Urinary bladder (tissue), 4 donors: ENCODE data around the gene ARSA. TPM values are rescaled to one million over a fixed set of nuclear protein-coding genes. Genes with fewer than 3 reads are reported as not detected.
A peak's percentile ranks its signal among the peaks of the same experiment; 100 is the strongest.

Experiments
- DNase-seq: peaks from one replicate; pipeline ENCODE4 v3.0.0-alpha.2; 2015; ENCODE audit errors: extremely low spot score
- H3K27ac ChIP-seq: one replicate; pipeline ENCODE4 v1.5.1; 2013; ENCODE audit warnings: low read depth, mild to moderate bottlenecking, moderate library complexity
- H3K36me3 ChIP-seq: one replicate; pipeline ENCODE4 v1.6.1; 2013; ENCODE audit warnings: mild to moderate bottlenecking, moderate library complexity; ENCODE audit not compliant: insufficient read depth
- H3K4me1 ChIP-seq: one replicate; pipeline ENCODE4 v1.6.1; 2013; ENCODE audit warnings: mild to moderate bottlenecking, moderate library complexity; ENCODE audit not compliant: insufficient read depth
- H3K4me3 ChIP-seq: one replicate; pipeline ENCODE4 v1.5.1; 2013; ENCODE audit warnings: low read depth, low read length
- WGBS: extraction: QIAGEN DNeasy Blood & Tissue Kit; methylation state at CpG from one replicate; pipeline ENCODE4 v1.1.7; 2013; 5-methylcytosine and 5-hydroxymethylcytosine counted together
- polyA plus RNA-seq: library from polyadenylated mRNA; stranded (reverse); fragments of 200-250 nt; gene quantifications from one replicate; pipeline ENCODE4 v1.2.3, GENCODE V29; 2013
- total RNA-seq: library from RNA; depleted of rRNA; stranded (reverse); fragments of >200 nt; gene quantifications from one replicate; pipeline ENCODE4 v1.2.3, GENCODE V29; 2014
- donor health status: healthy with polysubstance abuse.
- donor health status: healthy.

The ARSA gene
- total RNA-seq (8.7 TPM), polyA plus RNA-seq (36.3 TPM)

DNA sequence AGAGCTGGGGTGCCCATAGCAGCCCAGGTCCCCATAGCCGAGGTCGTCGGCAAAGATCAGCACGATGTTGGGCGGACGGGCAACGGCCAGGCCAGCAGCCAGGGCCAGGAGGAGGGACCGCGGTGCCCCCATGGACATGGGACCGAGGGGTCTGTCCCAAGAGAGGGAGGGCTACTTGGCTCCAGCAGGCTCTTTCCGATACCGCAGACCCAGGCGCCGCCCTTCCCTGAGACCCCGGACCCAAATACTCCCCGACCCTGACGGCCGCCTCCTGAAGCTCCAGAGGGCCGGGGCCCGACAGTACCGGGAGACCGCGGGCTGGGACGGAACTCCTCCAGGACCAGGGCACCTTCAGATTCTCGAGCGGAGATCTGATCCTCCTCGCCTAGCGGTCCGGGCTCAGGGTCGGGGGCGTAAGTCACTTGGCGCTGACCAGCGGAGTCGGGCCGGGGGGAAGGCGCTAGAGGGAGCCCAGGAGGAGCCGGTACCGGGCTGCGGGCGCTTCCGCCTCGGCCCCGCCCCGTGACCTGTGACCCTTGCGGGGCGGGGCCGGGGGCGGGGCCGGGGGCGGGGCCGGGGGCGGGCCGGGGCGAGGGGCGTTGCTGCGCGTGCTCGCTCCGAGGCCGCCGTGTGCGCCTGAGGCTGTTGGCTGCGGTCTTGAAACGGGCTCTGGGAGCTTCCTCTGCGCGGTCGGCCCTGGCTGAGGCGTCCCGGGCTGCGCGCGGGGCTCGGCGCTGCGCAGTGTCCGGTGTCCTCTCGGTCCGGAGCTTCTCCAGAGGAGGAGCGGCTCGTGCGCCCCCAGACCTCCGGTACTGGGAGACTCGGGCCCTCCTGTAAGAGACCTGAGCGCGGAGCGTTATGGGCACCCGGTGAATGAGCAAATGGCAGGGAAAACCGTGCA is at the start of gene ARSA:
ARSA (minus strand) TSS at position 511 of the 901 bp plus-strand sequence; CDS start at position 138, 373 bp downstream.
- no peak for DNase-seq
- WGBS = 2% methylated on average over 88 of the region's 88 CpGs
- H3K27ac ChIP-seq = no peak within 1 kb of the TSS
- no peaks in the 10 kb centered on the region for H3K4me1 ChIP-seq
- peak within 1 kb of the TSS; percentile 66 for H3K4me3 ChIP-seq
- H3K36me3 ChIP-seq = peaks cover 2% of the 10 kb centered on the region

DNA sequence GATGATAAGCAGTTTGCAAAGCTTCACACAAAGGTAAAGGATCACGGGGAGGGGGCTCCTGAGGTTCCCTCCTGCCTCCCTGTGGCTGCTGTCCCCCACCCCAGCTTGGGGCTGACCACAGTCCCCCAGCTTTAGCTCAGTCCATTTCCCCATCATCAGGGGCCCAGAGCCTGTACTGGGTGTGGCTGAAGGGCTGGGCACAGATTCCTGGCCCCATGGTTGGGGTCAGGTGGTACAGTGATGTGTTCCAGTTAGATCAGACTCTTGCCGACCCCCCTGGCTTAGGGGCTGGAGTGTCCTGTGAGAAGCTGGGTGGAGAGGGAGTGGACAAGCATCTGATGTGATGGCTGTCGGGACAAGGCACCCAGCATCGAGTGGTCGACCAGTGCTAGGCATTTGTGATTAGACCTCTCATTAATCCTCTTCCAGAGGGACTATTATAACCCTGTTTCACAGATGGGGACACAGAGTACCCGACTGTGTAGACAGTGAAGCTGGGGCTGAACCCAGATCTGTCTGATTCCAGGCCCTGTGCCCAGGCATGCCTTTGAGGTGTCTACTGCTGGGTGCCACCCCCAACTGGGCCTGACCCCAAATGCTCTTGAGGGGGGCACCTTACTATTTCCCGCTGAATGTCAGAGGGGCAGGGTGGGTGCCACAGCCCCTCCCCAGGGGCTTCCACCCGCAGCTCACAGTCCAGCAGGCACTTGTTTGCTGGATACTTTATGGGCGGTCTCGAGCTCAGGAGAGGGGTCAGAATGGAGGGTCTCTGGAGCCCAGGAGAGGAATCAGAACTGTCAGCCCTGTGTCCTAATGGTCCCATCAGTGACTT is 48.9 kb upstream of the ARSA start:
- H3K36me3 ChIP-seq = no peaks in the 10 kb centered on the region
- no peak for DNase-seq
- H3K4me3 ChIP-seq = no peak overlapping the region
- 74% methylated on average over 10 of the region's 10 CpGs for WGBS
- H3K27ac ChIP-seq = no peak overlapping the region
- no peaks in the 10 kb centered on the region for H3K4me1 ChIP-seq

DNA sequence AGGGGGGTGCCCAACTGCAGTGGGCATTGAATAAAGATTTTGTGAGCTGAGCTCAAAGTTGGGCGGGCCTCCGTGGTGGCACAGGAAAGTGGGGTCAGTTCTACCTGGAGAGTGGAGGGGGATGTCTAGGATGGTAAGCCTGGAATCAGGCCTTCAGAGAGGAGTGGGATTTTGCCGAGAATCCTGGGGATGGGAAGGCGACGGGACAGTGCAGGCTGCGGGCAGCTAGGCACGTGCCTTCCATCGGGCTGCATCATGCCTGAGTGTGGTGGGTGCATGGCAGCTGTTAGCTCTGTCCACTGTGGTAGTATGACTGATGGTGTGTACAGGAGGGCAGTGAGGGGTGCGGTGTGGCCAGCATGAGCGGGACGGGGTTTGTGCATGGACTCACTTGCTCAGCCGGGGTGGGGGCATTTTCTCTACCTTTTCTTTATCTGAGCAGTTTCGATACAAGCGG is 48.3 kb upstream of the ARSA start:
- Histone ChIP-seq H3K4me3 (peak overlapping the region; percentile 8), H3K4me1 (no peaks in the 10 kb centered on the region)

DNA sequence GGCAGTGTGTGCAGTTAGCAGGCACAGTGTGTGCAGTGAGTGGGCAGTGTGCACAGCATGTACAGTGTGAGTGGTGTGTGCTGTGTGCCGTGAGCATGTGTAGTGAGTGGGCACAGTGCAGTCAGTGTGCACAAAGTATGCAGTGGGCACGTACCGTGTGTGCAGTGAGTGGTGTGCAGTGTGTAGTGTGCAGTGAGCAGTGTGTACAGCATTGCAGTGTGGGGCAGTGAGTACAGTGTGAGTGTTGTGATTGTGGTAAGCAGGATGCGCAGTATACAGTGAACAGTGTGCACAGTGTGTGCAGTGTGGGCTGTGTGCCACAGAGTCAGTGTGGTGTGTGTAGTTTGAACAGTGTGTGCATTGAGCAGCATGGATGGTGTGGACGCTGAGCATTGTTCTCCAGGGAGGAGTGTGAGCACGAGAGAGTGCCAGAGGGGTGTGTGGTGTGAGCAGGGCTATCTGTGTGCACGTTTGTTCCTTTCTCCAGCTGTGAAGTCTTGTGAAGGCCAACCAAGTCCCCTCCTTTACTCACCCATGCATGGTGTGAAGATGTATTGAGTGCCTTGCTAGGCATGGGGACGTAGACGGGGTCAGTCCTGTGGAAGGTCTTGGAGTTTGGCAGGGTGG is 47.7 kb upstream of the ARSA start:
- H3K4me3 ChIP-seq = peak overlapping the region; percentile 59
- 78% methylated on average over 9 of the region's 9 CpGs for WGBS
- DNase-seq = no peak

More for the DNA sequence above, 48.3 kb upstream of the ARSA start:
- Histone ChIP-seq H3K27ac (no peak overlapping the region), H3K36me3 (no peaks in the 10 kb centered on the region)
- WGBS = 78% methylated on average over 14 of the region's 14 CpGs
- no peak for DNase-seq

DNA sequence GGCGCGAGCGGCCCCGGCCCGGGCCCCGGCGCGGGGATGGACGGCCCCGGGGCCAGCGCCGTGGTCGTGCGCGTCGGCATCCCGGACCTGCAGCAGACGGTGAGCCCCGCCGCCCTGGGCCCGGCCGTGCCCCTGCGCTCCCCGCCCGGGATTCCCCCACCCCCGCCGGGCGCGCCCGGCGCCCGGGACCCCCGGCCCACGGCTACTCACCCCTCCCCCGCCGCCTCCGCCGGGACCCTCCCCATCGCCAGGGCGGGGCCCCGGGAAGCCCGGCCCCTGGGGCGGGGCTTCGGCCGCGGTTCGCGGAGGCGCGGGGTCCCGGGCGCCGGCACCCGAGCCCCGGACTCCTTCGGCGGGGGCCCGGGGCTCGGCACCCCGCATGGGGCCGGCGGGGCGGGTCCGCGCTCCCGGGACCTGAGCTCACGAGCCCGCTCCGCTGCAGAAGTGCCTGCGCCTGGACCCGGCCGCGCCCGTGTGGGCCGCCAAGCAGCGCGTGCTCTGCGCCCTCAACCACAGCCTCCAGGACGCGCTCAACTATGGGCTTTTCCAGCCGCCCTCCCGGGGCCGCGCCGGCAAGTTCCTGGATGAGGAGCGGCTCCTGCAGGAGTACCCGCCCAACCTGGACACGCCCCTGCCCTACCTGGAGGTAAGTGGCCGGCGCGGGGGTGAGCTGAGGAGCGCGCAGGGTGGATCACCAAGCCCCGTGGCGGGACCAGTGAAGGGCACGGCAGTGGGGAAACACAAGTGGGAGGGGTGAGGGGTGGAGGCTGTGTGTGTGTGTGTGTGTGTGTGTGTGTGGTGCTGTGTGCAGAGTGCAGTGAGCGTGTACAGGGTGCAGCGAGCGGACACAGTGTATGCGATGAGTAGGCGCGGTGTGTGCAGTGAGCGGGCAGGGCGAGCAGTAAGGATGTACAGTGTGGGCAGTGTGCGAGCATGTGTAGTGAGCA is 46.9 kb upstream of the ARSA start:
- Histone ChIP-seq H3K27ac (no peak overlapping the region), H3K4me1 (no peaks in the 10 kb centered on the region), H3K4me3 (peak overlapping the region; percentile 59), H3K36me3 (no peaks in the 10 kb centered on the region)
- WGBS = 4% methylated on average over 105 of the region's 105 CpGs
- DNase-seq = no peak

More for the DNA sequence above, 47.7 kb upstream of the ARSA start:
- Histone ChIP-seq H3K36me3 (no peaks in the 10 kb centered on the region), H3K4me1 (no peaks in the 10 kb centered on the region), H3K27ac (no peak overlapping the region)

DNA sequence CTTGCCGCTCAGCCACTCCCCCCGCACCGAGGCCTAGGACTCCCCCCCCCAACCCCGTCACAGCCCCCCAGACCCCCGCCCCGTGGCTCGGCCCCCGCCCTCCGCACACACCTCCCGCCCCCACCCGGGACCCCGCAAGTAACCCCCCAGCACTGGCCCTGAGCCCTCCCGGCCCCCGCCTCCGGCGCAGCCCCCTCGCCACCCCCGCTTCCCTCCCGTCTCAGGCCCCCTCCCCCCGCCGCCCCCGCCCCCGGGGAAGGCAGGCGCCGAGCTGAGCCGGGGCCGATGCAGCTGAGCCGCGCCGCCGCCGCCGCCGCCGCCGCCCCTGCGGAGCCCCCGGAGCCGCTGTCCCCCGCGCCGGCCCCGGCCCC is 46.2 kb upstream of the ARSA start:
- H3K36me3 ChIP-seq = no peaks in the 10 kb centered on the region
- 1% methylated on average over 33 of the region's 43 CpGs for WGBS
- peak overlapping the region; percentile 59 for H3K4me3 ChIP-seq
- H3K4me1 ChIP-seq = no peaks in the 10 kb centered on the region
- H3K27ac ChIP-seq = no peak overlapping the region
- DNase-seq = no peak

DNA sequence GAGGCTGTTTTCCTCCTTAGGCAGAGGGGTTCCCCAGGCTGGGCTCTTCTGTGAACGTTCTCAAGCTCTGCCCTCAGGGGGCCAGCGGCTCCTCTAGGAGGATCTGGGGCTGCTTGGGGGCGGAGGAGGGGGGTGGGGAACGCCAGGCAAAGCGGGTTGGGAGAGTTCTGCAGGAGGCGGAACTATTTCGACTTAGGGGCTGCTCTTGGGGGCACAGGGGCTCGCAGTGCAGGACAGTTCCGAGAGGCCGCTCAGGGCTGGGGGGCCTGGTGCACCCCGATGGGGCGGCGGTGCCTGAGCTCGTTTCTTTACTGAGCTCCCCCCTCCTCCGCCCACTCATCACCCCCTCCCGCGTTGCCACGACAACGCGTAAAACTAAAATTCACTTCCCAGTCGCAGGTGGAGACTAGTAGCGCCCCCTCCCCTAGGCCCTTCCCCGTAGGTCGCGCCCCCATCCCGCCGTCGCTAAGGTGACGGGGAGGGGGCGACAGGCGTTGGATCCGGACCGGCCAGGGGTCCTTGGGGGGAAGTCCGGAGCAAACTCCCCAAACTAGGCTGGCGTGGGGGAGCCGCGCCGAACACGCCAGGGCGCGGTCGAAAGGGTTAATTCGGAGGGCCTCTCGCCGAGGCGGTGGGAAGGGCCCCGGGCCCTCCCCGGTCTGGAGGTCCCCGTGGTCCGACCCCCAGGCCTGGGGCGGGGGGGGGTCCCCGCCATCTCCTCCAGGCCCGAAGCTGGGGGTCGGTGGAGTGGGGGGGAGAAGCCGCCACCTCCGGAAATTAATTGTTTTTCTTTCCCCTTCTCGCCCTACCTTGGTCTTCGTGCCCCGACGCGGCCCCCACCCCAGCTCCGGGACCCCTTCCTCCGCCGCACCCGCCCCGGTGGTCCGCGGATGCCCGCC is 45.5 kb upstream of the ARSA start:
- peak overlapping the region; percentile 15 for H3K27ac ChIP-seq
- H3K4me1 ChIP-seq = no peaks in the 10 kb centered on the region
- WGBS = 2% methylated on average over 69 of the region's 69 CpGs
- DNase-seq = no peak
- H3K4me3 ChIP-seq = peak overlapping the region; percentile 59
- H3K36me3 ChIP-seq = no peaks in the 10 kb centered on the region

DNA sequence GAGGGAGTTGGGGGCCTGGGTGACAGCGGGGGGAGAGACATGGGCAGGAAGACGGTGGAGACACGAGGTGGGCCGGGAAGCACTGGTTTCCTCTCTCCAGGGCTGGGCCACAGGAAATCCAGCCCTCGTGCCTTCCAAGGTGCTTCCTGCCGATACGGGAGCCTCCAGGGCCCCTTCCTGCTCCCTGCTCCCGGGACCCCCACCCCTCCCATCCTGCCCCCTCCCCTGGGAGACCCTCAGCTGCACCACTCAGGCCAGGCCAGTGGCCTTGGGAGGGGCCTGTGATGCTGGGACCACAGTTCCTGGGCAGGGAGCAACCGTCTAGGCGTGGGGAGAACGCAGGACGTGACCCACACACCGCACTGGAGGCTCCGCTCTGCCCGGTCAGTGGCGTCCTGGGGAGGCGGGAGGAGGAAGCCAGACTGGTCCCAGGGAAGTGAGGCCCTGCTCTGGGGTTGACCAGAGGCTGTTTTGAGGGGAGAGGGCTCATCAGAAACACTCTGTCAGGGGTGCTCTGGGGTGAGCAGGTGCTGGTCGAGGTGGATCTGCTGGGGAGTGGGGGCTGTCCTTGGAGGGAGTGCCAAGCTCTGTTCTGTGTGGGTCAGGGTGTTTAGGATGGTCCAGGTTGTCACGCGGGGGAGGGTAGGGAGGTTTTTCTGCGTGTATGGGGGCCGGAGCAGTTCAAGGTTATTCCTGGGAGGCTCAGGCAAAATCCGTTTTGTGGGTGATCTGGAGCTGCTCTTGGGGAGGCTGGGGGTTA is 44.7 kb upstream of the ARSA start, which contains the start of gene SHANK3:
SHANK3 (plus strand) TSS at position 353 of the 760 bp plus-strand sequence.
- 42% methylated on average over 23 of the region's 23 CpGs for WGBS
- Histone ChIP-seq H3K4me1 (no peaks in the 10 kb centered on the region), H3K36me3 (no peaks in the 10 kb centered on the region), H3K4me3 (peak within 1 kb of the TSS; percentile 59), H3K27ac (peak within 1 kb of the TSS; percentile 15)
- no peak for DNase-seq

DNA sequence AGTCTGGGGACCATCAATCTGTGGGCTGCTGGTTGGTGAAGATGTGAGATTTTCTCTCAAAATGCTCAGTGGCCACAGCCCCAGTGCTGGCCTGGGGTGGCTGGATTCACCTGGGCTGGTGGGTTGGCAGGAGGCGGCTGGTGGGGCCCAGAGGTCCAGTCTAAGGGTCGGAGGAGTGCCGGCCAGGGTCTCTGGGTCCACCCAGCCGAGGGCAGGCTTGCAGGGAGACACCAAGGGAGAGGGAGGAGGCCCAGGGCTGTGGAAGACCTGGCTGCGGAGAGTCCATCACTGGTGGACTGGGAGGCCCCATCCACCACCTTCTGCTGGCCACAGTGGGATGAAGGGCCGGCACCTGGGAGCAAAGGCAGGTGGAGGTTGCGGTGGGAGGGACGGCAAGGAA is 44.1 kb upstream of the ARSA start:
- 75% methylated on average over 8 of the region's 8 CpGs for WGBS
- DNase-seq = no peak
- no peaks in the 10 kb centered on the region for H3K4me1 ChIP-seq
- no peak overlapping the region for H3K27ac ChIP-seq
- no peak overlapping the region for H3K4me3 ChIP-seq
- no peaks in the 10 kb centered on the region for H3K36me3 ChIP-seq

DNA sequence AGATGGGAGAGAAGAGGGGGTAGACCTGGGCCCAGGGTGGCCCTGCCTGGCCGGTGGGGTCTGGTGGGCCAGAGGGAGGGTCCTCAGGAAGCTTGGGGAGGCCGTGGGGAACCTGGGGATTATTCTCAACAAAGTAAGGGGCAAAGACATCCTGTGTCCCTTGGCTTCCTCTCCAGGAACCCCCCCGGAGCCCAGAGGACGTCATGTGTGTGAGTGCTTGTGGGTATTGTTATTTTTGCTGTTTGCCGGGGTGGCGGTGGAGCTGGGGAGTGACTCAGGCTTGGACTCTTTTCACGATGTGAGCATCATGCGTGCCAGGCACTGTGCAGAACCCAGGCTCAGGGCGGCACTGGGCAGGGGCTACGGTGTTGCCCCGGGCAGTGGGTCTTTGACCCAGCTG is 43.7 kb upstream of the ARSA start:
- Histone ChIP-seq H3K27ac (no peak overlapping the region), H3K4me1 (no peaks in the 10 kb centered on the region), H3K36me3 (no peaks in the 10 kb centered on the region), H3K4me3 (no peak overlapping the region)
- 68% methylated on average over 11 of the region's 11 CpGs for WGBS
- DNase-seq = no peak

DNA sequence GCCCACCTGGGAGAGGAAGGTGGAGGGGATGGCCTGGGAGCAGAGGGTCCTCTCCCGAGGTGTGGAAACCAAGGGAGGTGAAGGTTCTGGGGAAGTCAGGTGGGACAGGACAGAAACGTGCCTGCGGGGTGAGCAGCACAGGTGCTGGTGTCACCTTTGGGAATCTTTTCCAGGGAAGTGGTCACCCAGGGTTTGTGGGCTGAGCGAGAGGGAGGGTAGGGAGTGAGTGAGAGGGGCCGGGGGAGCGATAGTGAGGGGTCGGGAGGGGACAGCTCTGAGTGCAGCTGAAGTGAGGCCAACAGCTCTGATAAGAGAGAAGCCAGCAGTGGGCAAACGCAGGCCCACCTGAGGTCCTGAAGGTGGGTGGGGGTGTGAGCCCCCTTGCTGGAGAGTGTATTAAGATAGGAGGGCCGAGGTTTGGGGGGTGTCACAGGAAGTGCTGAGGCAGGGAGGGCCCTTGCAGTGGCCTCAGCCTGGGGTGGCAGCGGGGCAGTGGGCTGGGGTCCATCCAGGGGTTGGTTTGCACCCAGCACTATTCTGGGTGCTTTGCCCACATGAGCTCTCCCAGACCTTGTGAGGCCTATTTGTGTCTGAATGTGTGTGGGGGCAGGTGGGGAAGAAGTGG is 43.1 kb upstream of the ARSA start:
- 52% methylated on average over 10 of the region's 10 CpGs for WGBS
- H3K4me1 ChIP-seq = no peaks in the 10 kb centered on the region
- H3K4me3 ChIP-seq = no peak overlapping the region
- DNase-seq = no peak
- no peaks in the 10 kb centered on the region for H3K36me3 ChIP-seq
- H3K27ac ChIP-seq = no peak overlapping the region
